Neural crest cell (in vitro differentiated cells): ENCODE measurements around the gene BRIP1. TPM values are rescaled to one million over a fixed set of nuclear protein-coding genes. Genes with fewer than 3 reads are reported as not detected.
A peak's percentile ranks its signal among the peaks of the same experiment; 100 is the strongest.
"Not testable (repeated sequence)": the region's sequence is repeated elsewhere in the genome, so short reads cannot be mapped to it uniquely, and the experiment has no call there.

Source experiments
- DNase-seq: peaks from one replicate; pipeline ENCODE4 v3.0.0; 2021; ENCODE audit warnings: low read depth, mixed read lengths, low spot score
- H3K27ac Mint-ChIP-seq: one replicate; pipeline ENCODE4 v1.8.0; 2021; ENCODE audit warnings: mild to moderate bottlenecking, mixed read lengths; ENCODE audit not compliant: unreplicated experiment
- H3K27me3 Mint-ChIP-seq: 2 replicates; pipeline ENCODE4 v1.8.0; 2021; ENCODE audit warnings: low read depth, mild to moderate bottlenecking, mixed read lengths
- H3K36me3 Mint-ChIP-seq: 2 replicates; pipeline ENCODE4 v1.8.0; 2021; ENCODE audit warnings: low read depth, mild to moderate bottlenecking, mixed read lengths
- H3K4me1 Mint-ChIP-seq: 2 replicates; pipeline ENCODE4 v1.8.0; 2021; ENCODE audit warnings: mixed read lengths
- H3K4me3 Mint-ChIP-seq: one replicate; pipeline ENCODE4 v1.8.0; 2021; ENCODE audit warnings: mild to moderate bottlenecking, mixed read lengths
- H3K9me3 Mint-ChIP-seq: 2 replicates; pipeline ENCODE4 v1.8.0; 2021; ENCODE audit warnings: mixed read lengths
- CTCF ChIP-seq: fragments of 200-600 bp; sonication (generic); conservative IDR thresholded peaks from 2 replicates; pipeline ENCODE4 v1.5.0; 2021; ENCODE audit warnings: antibody characterized with exemption, mild to moderate bottlenecking
- total RNA-seq: library from RNA; stranded (reverse); gene quantifications from 2 replicates; pipeline ENCODE4 v1.2.1, GENCODE V29; 2021

BRIP1 gene
- total RNA-seq, 1 donor from 2014 or later, result 31.4 TPM

DNA sequence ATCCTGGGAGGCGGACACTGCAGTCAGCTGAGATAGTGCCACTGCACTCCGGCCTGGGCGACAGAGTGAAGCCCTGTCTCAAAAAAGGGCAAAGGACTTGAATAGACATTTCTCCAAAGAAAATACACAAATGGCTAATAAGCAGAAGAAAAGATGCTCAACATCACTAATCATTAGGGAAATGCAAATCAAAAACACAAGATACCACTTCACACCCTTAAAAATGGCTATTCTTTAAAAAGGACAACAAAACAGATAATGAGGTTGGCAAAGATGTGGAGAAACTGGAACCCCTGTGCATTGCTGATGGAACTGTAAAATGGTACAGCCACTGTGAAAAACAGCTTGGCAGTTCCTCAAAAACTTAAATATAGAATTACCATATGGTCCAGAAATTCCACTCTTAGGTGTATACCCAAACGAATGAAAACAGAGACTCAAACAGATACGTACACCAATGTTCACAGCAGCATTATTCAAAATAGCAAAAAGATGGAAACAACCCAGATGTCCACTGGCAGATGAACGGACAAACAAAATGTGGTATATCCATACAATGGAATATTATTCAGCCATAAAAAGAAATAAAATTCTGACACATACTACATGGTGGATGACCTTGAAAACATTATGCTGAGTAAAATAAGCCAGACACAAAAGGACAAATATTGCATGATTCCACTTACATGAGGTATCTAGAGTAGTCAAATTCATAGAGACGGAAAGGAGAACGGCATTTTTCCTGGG is 35.5 kb downstream of the BRIP1 start:
- Mint-ChIP-seq H3K9me3 (peaks cover 19% of the 10 kb centered on the region), H3K27me3 (no peaks in the 10 kb centered on the region)

GRCh38 chr17:61826866-61827265 is 36.5 kb downstream of the BRIP1 start:
- not testable (repeated sequence) for H3K27me3 Mint-ChIP-seq, H3K27ac Mint-ChIP-seq, DNase-seq, H3K4me3 Mint-ChIP-seq, H3K4me1 Mint-ChIP-seq
- Mint-ChIP-seq H3K9me3 (peaks cover 19% of the 10 kb centered on the region), H3K36me3 (peaks cover 58% of the 10 kb centered on the region)

More for the DNA sequence above, 35.5 kb downstream of the BRIP1 start:
- H3K36me3 Mint-ChIP-seq, result peaks cover 53% of the 10 kb centered on the region
- H3K4me1 Mint-ChIP-seq, result no peaks in the 10 kb centered on the region
- TF ChIP-seq CTCF, result no peak
- DNase-seq, result no peak
- no peak overlapping the region for H3K27ac Mint-ChIP-seq
- no peak overlapping the region for H3K4me3 Mint-ChIP-seq

DNA sequence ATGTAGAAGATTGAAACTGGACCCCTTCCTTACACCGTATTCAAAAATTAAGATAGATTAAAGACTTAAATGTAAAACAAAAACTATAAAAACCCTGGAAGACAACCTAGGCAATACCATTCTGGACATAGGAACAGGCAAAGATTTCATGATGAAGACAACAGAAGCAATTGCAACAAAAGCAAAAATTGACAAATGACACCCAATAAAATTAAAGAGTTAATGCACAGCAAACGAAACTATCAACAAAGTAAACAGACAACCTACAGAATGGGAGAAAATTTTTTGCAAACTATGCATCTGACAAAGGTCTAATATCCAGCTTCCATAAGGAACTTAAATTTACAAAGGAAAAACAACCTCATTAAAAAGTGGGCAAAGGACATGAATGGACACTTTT is 37.1 kb downstream of the BRIP1 start:
- DNase-seq, H3K4me1 Mint-ChIP-seq, H3K27ac Mint-ChIP-seq, H3K27me3 Mint-ChIP-seq, H3K4me3 Mint-ChIP-seq: not testable (repeated sequence)
- H3K9me3 Mint-ChIP-seq, result peaks cover 19% of the 10 kb centered on the region
- H3K36me3 Mint-ChIP-seq, result peaks cover 59% of the 10 kb centered on the region

- peaks cover 19% of the 10 kb centered on the region for H3K9me3 Mint-ChIP-seq
- no peak overlapping the region for H3K27ac Mint-ChIP-seq
- DNase-seq, result no peak
- no peak for TF ChIP-seq CTCF
- H3K36me3 Mint-ChIP-seq, result peaks cover 62% of the 10 kb centered on the region
- no peaks in the 10 kb centered on the region for H3K27me3 Mint-ChIP-seq
- no peak overlapping the region for H3K4me3 Mint-ChIP-seq
- no peaks in the 10 kb centered on the region for H3K4me1 Mint-ChIP-seq
Measured at GRCh38 chr17:61825448-61826137, 37.7 kb downstream of the BRIP1 start.

DNA sequence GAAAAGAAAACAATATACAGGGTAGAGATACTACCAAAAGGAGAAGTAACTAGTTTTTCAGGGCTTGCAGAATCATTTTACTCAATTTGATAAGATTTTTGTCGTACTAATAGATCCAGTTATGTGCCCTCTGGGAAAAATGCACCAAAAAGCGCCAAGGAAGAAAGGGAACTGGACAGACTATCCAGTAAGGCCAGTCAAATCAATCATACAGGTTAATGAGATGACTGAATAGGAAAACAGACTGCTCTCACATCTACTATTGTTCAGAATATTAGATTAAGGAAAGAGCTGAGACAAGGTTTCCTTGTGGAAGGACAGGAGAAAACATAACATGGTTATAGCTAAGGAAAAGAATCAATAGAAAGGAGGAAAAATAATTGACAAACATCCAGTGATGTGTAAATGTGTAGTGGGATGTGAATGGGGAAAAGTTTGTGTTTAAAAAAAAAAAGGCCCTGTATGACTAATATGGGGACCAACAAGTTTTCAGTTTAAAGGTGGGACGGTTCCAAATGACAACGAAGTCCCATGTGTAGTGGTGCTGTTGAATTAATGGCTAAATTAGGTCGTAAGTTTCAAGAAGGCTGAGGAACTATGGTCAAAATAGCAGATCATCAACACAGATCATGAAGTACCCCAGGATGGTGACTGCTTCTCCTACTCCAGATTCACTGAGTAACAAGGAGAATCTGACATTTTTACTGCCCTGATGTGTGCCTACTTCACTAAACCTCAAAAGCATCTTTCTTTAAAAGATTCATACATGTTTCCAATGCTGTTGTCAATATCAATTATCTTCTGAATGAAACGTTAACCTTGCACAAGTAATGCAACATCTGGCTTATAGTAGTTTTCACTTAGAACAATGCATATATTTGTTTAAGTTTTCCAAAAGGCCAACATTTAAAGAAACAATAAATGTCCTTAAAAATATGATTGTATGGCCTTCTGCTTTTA is 40.7 kb downstream of the BRIP1 start:
- H3K4me3 Mint-ChIP-seq, result no peak overlapping the region
- no peak for TF ChIP-seq CTCF
- H3K27me3 Mint-ChIP-seq, result no peaks in the 10 kb centered on the region
- no peaks in the 10 kb centered on the region for H3K4me1 Mint-ChIP-seq
- DNase-seq, result no peak
- H3K27ac Mint-ChIP-seq, result peak overlapping the region; percentile 0
- H3K36me3 Mint-ChIP-seq, result peaks cover 57% of the 10 kb centered on the region
- peaks cover 15% of the 10 kb centered on the region for H3K9me3 Mint-ChIP-seq

DNA sequence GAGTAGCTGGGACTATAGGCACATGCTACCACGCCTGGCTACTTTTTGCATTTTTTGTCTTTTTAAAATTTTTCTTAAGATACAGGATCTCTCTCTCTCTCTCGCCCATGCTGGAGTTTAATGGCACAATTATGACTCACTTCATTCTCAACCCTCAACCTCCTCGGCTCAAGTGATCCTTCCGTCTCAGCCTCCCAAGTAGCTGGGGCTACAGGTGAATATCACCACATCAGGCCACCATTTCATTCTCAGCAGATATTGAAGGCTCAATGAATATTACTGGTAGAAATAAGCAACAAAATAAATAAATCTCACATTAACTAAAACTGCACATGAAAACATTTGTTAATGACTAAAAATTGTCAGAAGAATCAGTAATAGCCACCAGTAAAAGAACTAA is 41.7 kb downstream of the BRIP1 start:
- Mint-ChIP-seq H3K9me3 (peaks cover 10% of the 10 kb centered on the region), H3K27ac (no peak overlapping the region), H3K36me3 (peaks cover 50% of the 10 kb centered on the region), H3K4me3 (no peak overlapping the region), H3K27me3 (no peaks in the 10 kb centered on the region), H3K4me1 (peaks cover 4% of the 10 kb centered on the region)
- TF ChIP-seq CTCF, result no peak
- DNase-seq, result no peak

DNA sequence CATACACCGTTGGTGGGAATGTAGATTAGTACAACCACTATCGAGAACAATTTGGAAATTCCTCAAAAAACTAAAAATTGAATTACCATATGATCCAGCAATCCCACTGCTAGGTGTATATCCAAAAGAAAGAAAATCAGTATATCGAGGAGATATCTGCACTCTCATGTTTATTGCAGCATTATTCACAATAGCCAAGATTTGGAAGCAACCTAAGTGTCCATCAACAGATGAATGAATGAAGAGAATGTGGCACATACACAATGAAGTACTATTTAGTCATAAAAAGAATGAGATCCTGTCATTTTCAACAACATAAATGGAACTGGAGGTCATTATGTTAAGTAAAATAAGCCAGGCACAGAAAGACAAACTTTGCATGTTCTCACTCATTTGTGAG is 44.1 kb downstream of the BRIP1 start:
- not testable (repeated sequence) for H3K27me3 Mint-ChIP-seq, H3K9me3 Mint-ChIP-seq, H3K27ac Mint-ChIP-seq, DNase-seq, H3K4me3 Mint-ChIP-seq
- H3K36me3 Mint-ChIP-seq, result peaks cover 32% of the 10 kb centered on the region
- H3K4me1 Mint-ChIP-seq, result peaks cover 11% of the 10 kb centered on the region
